HCT116 (cell line): ENCODE data around the gene PDIA3. TPM values are rescaled to one million over a fixed set of nuclear protein-coding genes. Genes with fewer than 3 reads are reported as not detected.
A peak's percentile ranks its signal among the peaks of the same experiment; 100 is the strongest.
"Not testable (repeated sequence)": the region's sequence is repeated elsewhere in the genome, so short reads cannot be mapped to it uniquely, and the experiment has no call there.

ENCODE experiments used
- ATAC-seq: fragments of 200-7000 bp; cut with Tn5 transposase; 2 replicates; pipeline ENCODE4 v1.9.1; 2020; ENCODE audit warnings: mild to moderate bottlenecking, moderate library complexity
- BruUV-seq: library from RNA; stranded (reverse); fragments of 400-500 nt; replicated peaks from 2 replicates; lab custom pipeline; 2021; lab: Mats Ljungman, UMichigan
- CTCF ChIA-PET: fragments of 300-600 bp; sonication (Branson Sonifier 250); formaldehyde crosslinking; loops from one replicate; lab custom pipeline; 2021; ENCODE audit warnings: antibody characterized with exemption; lab: Charles Lee
- POLR2A ChIA-PET: fragments of 300-600, 350-600 bp; sonication (Branson Sonifier 250); formaldehyde crosslinking; loops from one replicate; lab custom pipeline; 2021; ENCODE audit warnings: antibody characterized with exemption; lab: Charles Lee
- RAD21 ChIA-PET, 2 experiments: fragments of 300-600 bp; sonication (Branson Sonifier 250); formaldehyde crosslinking; loops; one replicate each; lab custom pipeline; 2023; ENCODE audit warnings: low total read pairs in 2 of 2; ENCODE audit not compliant: uncharacterized antibody in 2 of 2, unreplicated experiment in 2 of 2, low non-redundant PET in 1 of 2; lab: Charles Lee
- DNase-seq: peaks from one replicate; pipeline ENCODE4 v3.0.0-alpha.2; 2010; ENCODE audit warnings: low read depth, low spot score
- H2AFZ ChIP-seq: fragments of 200-600 bp; shearing (Covaris generic), sonication (generic); 2 replicates; pipeline ENCODE4 v1.6.1; 2017; ENCODE audit warnings: low read depth, mixed run types, mixed read lengths, antibody characterized with exemption, low read length; ENCODE audit not compliant: poor library complexity, severe bottlenecking
- H3K27ac ChIP-seq: 2 replicates; pipeline ENCODE4 v1.5.1; 2012; ENCODE audit warnings: low read depth, low read length
- H3K27me3 ChIP-seq: fragments of 200-600 bp; sonication (generic); 2 replicates; pipeline ENCODE4 v1.6.1; 2016; ENCODE audit warnings: mixed run types, low read length, mixed read lengths; ENCODE audit not compliant: insufficient read depth
- H3K36me3 ChIP-seq, 2 experiments: fragments of 200-500 bp in 1 of 2; fragments of 200-600 bp in 1 of 2; sonication (Bioruptor generic) in 1 of 2; sonication (generic) in 1 of 2; 2 replicates each; pipeline versions ENCODE4 v1.5.1 to v1.6.1; 2014 to 2016; ENCODE audit warnings: low read length in 2 of 2, inconsistent platforms in 1 of 2, mixed read lengths in 1 of 2, mixed run types in 1 of 2; ENCODE audit not compliant: insufficient read depth in 2 of 2, control insufficient read depth in 1 of 2
- H3K4me1 ChIP-seq, 2 experiments: fragments of 200-600 bp in 1 of 2; sonication (generic) in 1 of 2; 2 replicates each; pipeline versions ENCODE4 v1.5.1 to v1.6.1; 2012 to 2017; ENCODE audit warnings: low read length in 2 of 2, inconsistent platforms in 1 of 2, mild to moderate bottlenecking in 1 of 2, mixed read lengths in 1 of 2, mixed run types in 1 of 2, moderate library complexity in 1 of 2; ENCODE audit not compliant: insufficient read depth in 2 of 2, control insufficient read depth in 1 of 2
- H3K4me2 ChIP-seq: fragments of 200-600 bp; sonication (generic); 2 replicates; pipeline ENCODE4 v1.6.1; 2017; ENCODE audit warnings: mixed run types, low read length, mixed read lengths
- H3K4me3 ChIP-seq, 2 experiments: fragments of 200-600 bp in 1 of 2; sonication (generic) in 1 of 2; replicated peaks in 1 of 2; 2 replicates each; pipeline ENCODE4 v1.5.1; 2011 to 2016; ENCODE audit warnings: low read length in 2 of 2, control low read depth in 1 of 2, low read depth in 1 of 2, mild to moderate bottlenecking in 1 of 2, mixed read lengths in 1 of 2, mixed run types in 1 of 2
- H3K79me2 ChIP-seq: fragments of 200-600 bp; sonication (generic); 2 replicates; pipeline ENCODE4 v1.6.1; 2017; ENCODE audit warnings: mild to moderate bottlenecking, mixed run types, low read length, moderate library complexity, mixed read lengths; ENCODE audit not compliant: insufficient read depth
- H3K9ac ChIP-seq: fragments of 200-600 bp; sonication (generic); 2 replicates; pipeline ENCODE4 v1.6.1; 2016; ENCODE audit warnings: low read length, mixed read lengths
- H3K9me2 ChIP-seq: fragments of 200-600 bp; sonication (generic), shearing (Covaris generic); 2 replicates; pipeline ENCODE4 v1.6.1; 2017; ENCODE audit warnings: mixed run types, mild to moderate bottlenecking, moderate library complexity; ENCODE audit not compliant: insufficient read depth
- H3K9me3 ChIP-seq, 2 experiments: fragments of 200-500 bp in 1 of 2; fragments of 200-600 bp in 1 of 2; sonication (Bioruptor generic) in 1 of 2; sonication (generic) in 1 of 2; 2 replicates each; pipeline ENCODE4 v1.6.1; 2014 to 2017; ENCODE audit warnings: low read length in 2 of 2, mixed read lengths in 2 of 2, inconsistent platforms in 1 of 2, low read depth in 1 of 2, mild to moderate bottlenecking in 1 of 2, mixed run types in 1 of 2, moderate library complexity in 1 of 2; ENCODE audit not compliant: control insufficient read depth in 1 of 2, insufficient read depth in 1 of 2
- H4K20me1 ChIP-seq: fragments of 200-600 bp; sonication (generic), shearing (Covaris generic); 2 replicates; pipeline ENCODE4 v1.6.1; 2017; ENCODE audit warnings: mixed run types, mild to moderate bottlenecking, moderate library complexity; ENCODE audit not compliant: insufficient read depth
- ATF3 ChIP-seq: IDR thresholded peaks from 2 replicates; pipeline ENCODE4 v1.6.1; 2012
- CBX3 ChIP-seq: IDR thresholded peaks from 2 replicates; pipeline ENCODE4 v1.6.1; 2012; ENCODE audit warnings: low read depth
- EZH2 ChIP-seq: fragments of 200-600 bp; sonication (generic); IDR thresholded peaks from 2 replicates; pipeline ENCODE4 v1.6.1; 2017; ENCODE audit warnings: antibody characterized with exemption, mixed run types
- EZH2phosphoT487 ChIP-seq: fragments of 200-600 bp; IDR thresholded peaks from 2 replicates; pipeline ENCODE4 v1.6.1; 2018; ENCODE audit warnings: antibody characterized with exemption, borderline replicate concordance
- SP1 ChIP-seq: IDR thresholded peaks from 2 replicates; pipeline ENCODE4 v1.6.1; 2012; ENCODE audit warnings: low read depth
- TCF7L2 ChIP-seq: IDR thresholded peaks from 2 replicates; pipeline ENCODE4 v1.7.0; 2011; ENCODE audit warnings: borderline replicate concordance, inconsistent platforms; ENCODE audit not compliant: insufficient read depth, insufficient read length; ENCODE audit errors: extremely low read depth
- intact Hi-C: fragments of 100-400 bp; cut with micrococcal nuclease; formaldehyde crosslinking; loops from 2 replicates; pipeline ENCODE4 v1.10.0; 2022
- total RNA-seq: library from RNA; stranded (reverse); gene quantifications from one replicate; pipeline ENCODE4 v1.2.1, GENCODE V29; 2021; ENCODE audit not compliant: unreplicated experiment

Gene PDIA3
- total RNA-seq, 1 experiment from 2014 or later, result 435 TPM

- ATAC-seq (peak; percentile 21), DNase-seq (peak; percentile 13)
- peak overlapping the region; percentile 78 to 84 for H3K4me3 ChIP-seq
- not testable (repeated sequence) for H2AFZ ChIP-seq, H3K27me3 ChIP-seq
- POLR2A ChIA-PET, result interaction anchor here (1.1 to 1.6 kb wide), 2 partner anchors 8 to 30 kb away, joined by 4 to 6 read pairs; partner anchors contain the start of gene ELL3
- peak; percentile 61 for TF ChIP-seq TCF7L2
- TF ChIP-seq, all 23 proteins: peak for 1; not testable (repeated sequence) for 22
- BruUV-seq, CTCF ChIA-PET, intact Hi-C loops, RAD21 ChIA-PET, H3K9me2 ChIP-seq, H4K20me1 ChIP-seq, H3K9me3 ChIP-seq: not testable (repeated sequence)
- H3K4me2 ChIP-seq, result peak overlapping the region; percentile 91
- peak overlapping the region; percentile 93 for H3K9ac ChIP-seq
- peak overlapping the region; percentile 75 for H3K27ac ChIP-seq
- H3K36me3 ChIP-seq, result peaks cover 9 to 13% of the 10 kb centered on the region in 2 experiments
- peaks cover 3 to 14% of the 10 kb centered on the region in 2 experiments; a peak in 2 of 4 replicates for H3K4me1 ChIP-seq
- peaks cover 56% of the 10 kb centered on the region for H3K79me2 ChIP-seq
Measured at GRCh38 chr15:43746903-43747309, 668 bp downstream of the PDIA3 start.

- no peaks in the 10 kb centered on the region for H3K9me2 ChIP-seq
- H3K4me3 ChIP-seq, result no peak overlapping the region
- no peaks in the 10 kb centered on the region for H3K27me3 ChIP-seq
- DNase-seq, result no peak
- H4K20me1 ChIP-seq, result peaks cover 13% of the 10 kb centered on the region; the same call in 1 of the 2 replicates
- TF ChIP-seq ATF3 (no peak), CBX3 (no peak), EZH2 (no peak), EZH2phosphoT487 (no peak), SP1 (no peak)
- TF ChIP-seq, all 23 proteins: peak for 0
- Histone ChIP-seq H3K4me1 (peaks cover 3 to 14% of the 10 kb centered on the region in 2 experiments; a peak in 2 of 4 replicates), H3K36me3 (peaks cover 9 to 23% of the 10 kb centered on the region in 2 experiments), H3K79me2 (peaks cover 70% of the 10 kb centered on the region), H3K9ac (no peak overlapping the region), H2AFZ (no peak overlapping the region), H3K4me2 (no peak overlapping the region), H3K9me3 (no peaks in the 10 kb centered on the region), H3K27ac (no peak overlapping the region)
- no TSS peak for BruUV-seq
- ATAC-seq, result no peak
- intact Hi-C loops, result no loop called here
- ChIA-PET RAD21 (no interaction called here), POLR2A (no interaction called here), CTCF (no interaction called here)
Measured at GRCh38 chr15:43748376-43748775, 2.1 kb downstream of the PDIA3 start.
